Parathyroid adenoma (tissue), 2 donors: ENCODE data around the gene CNNM2.

ENCODE experiments used
- H2AFZ ChIP-seq: fragments of 300-600 bp; sonication (generic); one replicate; pipeline ENCODE4 v1.7.0; 2017; ENCODE audit warnings: antibody characterized with exemption, mild to moderate bottlenecking
- H3K27ac ChIP-seq: fragments of 300-600 bp; sonication (generic); one replicate; pipeline ENCODE4 v1.7.0; 2017
- H3K27me3 ChIP-seq: fragments of 300-600 bp; sonication (generic); one replicate; pipeline ENCODE4 v1.7.0; 2017; ENCODE audit warnings: low read length; ENCODE audit not compliant: control insufficient read depth, insufficient read depth
- H3K36me3 ChIP-seq: fragments of 300-600 bp; sonication (generic); one replicate; pipeline ENCODE4 v1.7.0; 2017; ENCODE audit warnings: low read length; ENCODE audit not compliant: control insufficient read depth, insufficient read depth
- H3K4me1 ChIP-seq: fragments of 300-600 bp; sonication (generic); one replicate; pipeline ENCODE4 v1.7.0; 2017; ENCODE audit warnings: control low read depth
- H3K4me2 ChIP-seq: fragments of 300-600 bp; sonication (generic); one replicate; pipeline ENCODE4 v1.7.0; 2017; ENCODE audit warnings: low read length
- H3K4me3 ChIP-seq: fragments of 300-600 bp; sonication (generic); one replicate; pipeline ENCODE4 v1.7.0; 2017; ENCODE audit warnings: low read depth, low read length
- H3K79me2 ChIP-seq: fragments of 300-600 bp; sonication (generic); one replicate; pipeline ENCODE4 v1.7.0; 2017; ENCODE audit warnings: control low read depth
- H3K9ac ChIP-seq: fragments of 300-600 bp; sonication (generic); one replicate; pipeline ENCODE4 v1.7.0; 2017; ENCODE audit warnings: mild to moderate bottlenecking
- H3K9me3 ChIP-seq: fragments of 300-600 bp; sonication (generic); one replicate; pipeline ENCODE4 v1.7.0; 2017; ENCODE audit warnings: low read length; ENCODE audit not compliant: control insufficient read depth
- CTCF ChIP-seq: fragments of 300-600 bp; sonication (generic); IDR thresholded peaks from one replicate; pipeline ENCODE4 v1.7.0; 2017; ENCODE audit warnings: antibody characterized with exemption, mild to moderate bottlenecking
- donor health status: primary hyperparathyroidism.

The CNNM2 gene

GRCh38 chr10:103077020-103077419 is 158.9 kb downstream of the CNNM2 start:
- no peaks in the 10 kb centered on the region for H3K79me2 ChIP-seq

GRCh38 chr10:103077491-103078308 is 159.6 kb downstream of the CNNM2 start:
- Histone ChIP-seq H2AFZ (no peak overlapping the region), H3K9me3 (no peaks in the 10 kb centered on the region), H3K4me2 (no peak overlapping the region), H3K9ac (no peak overlapping the region), H3K27me3 (no peaks in the 10 kb centered on the region), H3K4me1 (no peaks in the 10 kb centered on the region), H3K36me3 (no peaks in the 10 kb centered on the region), H3K79me2 (no peaks in the 10 kb centered on the region), H3K4me3 (no peak overlapping the region), H3K27ac (no peak overlapping the region)
- TF ChIP-seq CTCF: no peak

More at GRCh38 chr10:103077020-103077419, 158.9 kb downstream of the CNNM2 start:
- Histone ChIP-seq H3K27ac (no peak overlapping the region), H3K9me3 (no peaks in the 10 kb centered on the region), H3K36me3 (no peaks in the 10 kb centered on the region), H3K4me1 (no peaks in the 10 kb centered on the region), H3K4me2 (no peak overlapping the region), H3K27me3 (no peaks in the 10 kb centered on the region), H3K9ac (no peak overlapping the region), H3K4me3 (no peak overlapping the region), H2AFZ (no peak overlapping the region)
- no peak for TF ChIP-seq CTCF

- Histone ChIP-seq H3K27me3 (no peaks in the 10 kb centered on the region), H3K36me3 (no peaks in the 10 kb centered on the region), H3K9me3 (no peaks in the 10 kb centered on the region), H3K4me1 (no peaks in the 10 kb centered on the region), H3K27ac (no peak overlapping the region), H3K9ac (no peak overlapping the region), H2AFZ (no peak overlapping the region), H3K4me3 (no peak overlapping the region), H3K4me2 (no peak overlapping the region), H3K79me2 (no peaks in the 10 kb centered on the region)
- no peak for TF ChIP-seq CTCF
Measured at GRCh38 chr10:103078309-103078615, 160.2 kb downstream of the CNNM2 start.

- Histone ChIP-seq H3K36me3 (no peaks in the 10 kb centered on the region), H3K79me2 (no peaks in the 10 kb centered on the region), H2AFZ (no peak overlapping the region), H3K27me3 (no peaks in the 10 kb centered on the region), H3K4me3 (no peak overlapping the region), H3K27ac (no peak overlapping the region), H3K9ac (no peak overlapping the region), H3K9me3 (no peaks in the 10 kb centered on the region), H3K4me2 (no peak overlapping the region), H3K4me1 (no peaks in the 10 kb centered on the region)
- no peak for TF ChIP-seq CTCF
Measured at GRCh38 chr10:103078676-103079075, 160.6 kb downstream of the CNNM2 start.

DNA sequence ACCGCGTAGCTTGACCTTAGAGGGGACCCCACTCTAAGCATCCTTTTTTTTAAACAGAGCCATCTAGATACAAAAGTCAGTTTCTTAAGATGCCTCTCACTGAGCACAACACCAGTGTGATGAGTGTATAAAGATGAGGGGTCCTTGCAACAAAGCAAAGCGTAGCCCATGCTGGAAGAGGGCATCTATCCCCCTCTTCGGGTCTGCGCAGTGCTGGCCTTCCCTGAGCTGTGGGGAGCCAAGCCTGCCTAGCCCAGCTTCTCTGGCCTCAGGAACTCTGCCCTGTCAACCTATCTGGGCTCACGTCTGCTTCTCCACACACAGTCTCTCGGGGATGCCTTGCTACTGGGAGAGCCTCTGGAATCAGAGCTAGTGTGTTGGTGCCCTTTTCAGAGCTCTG is 161.0 kb downstream of the CNNM2 start:
- Histone ChIP-seq H3K36me3 (no peaks in the 10 kb centered on the region), H3K4me2 (no peak overlapping the region), H3K27ac (no peak overlapping the region), H2AFZ (no peak overlapping the region), H3K9me3 (no peaks in the 10 kb centered on the region), H3K27me3 (no peaks in the 10 kb centered on the region), H3K4me1 (no peaks in the 10 kb centered on the region), H3K79me2 (no peaks in the 10 kb centered on the region), H3K9ac (no peak overlapping the region), H3K4me3 (no peak overlapping the region)
- no peak for TF ChIP-seq CTCF
